NCI-H128 (cell line): ENCODE measurements around the gene OSBPL10.

Source experiments
- DNase-seq: peaks from one replicate; lab custom pipeline; 2025; ENCODE audit not compliant: unreplicated experiment; lab: John Stamatoyannopoulos, UW

OSBPL10 gene

DNA sequence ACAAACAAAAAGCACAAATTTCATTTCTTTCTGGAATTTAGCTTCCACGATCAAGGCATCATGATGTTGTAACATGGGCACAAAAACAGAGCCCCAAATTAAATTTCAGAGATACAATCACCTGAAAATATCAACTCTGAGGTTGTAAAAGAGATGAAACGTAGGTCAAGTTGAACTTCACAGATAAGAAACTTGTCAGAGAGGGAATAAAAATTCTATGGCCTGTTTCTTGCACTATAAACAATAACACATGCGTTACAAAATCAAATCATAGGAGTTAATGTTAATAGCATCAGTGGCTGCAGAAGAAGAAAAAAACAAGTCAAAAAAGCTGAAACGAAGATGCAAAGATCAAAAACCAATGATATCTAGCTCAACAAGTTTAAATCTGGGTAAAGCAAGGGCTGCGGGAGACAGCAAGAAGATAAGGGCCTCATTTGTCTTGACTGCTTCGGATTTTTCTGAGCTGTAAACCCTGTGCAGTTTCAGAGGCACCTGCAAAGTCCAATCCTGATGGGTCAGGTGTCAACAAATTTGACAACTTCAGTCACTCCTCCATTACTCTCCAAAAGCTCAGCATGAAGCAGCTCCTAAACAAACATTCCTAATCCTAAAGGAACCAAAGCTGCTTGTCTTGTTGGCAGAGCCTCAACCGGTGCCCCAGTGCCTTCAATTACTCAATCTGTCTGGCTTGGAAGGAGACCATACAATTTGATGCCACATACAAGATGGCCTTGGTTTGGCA, 228.6 kb downstream of the OSBPL10 start:
- DNase-seq: no peak

DNA sequence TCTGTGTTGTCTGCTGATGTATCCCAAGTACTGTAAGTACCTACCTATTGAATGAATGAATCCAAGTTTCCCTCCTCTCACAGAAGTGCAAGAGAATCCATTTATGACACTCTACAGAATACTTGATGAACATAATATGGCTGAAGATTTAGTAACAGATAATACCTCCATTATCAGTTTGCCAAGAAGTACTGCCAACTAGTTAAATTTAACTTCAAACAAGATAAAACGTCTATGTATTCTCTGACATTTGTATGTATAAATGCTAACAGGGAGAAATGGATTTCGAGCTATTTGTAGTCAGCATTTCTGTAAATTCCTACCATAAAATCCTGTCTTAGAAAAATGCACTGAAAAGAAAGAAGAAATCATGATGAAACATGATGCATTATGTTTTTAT, 230.7 kb downstream of the OSBPL10 start:
- DNase-seq: no peak

DNA sequence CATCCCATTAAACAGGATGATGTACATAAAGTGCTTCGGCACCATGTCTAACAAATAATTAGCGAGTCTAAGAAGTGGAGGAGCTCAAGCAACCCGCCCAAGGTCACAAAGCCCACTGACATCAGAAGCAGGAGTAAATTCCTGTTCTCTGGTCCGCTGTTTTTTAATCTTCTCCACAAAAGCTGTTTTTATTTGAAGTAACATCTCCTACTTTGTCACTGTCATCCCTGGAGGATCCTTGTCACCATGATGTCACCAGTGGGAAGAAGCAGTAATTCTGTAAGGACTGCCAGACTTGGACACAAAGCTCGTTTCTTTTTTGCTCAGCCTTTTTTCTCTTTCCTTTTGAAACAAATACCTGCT, 232.1 kb downstream of the OSBPL10 start:
- DNase-seq: no peak

DNA sequence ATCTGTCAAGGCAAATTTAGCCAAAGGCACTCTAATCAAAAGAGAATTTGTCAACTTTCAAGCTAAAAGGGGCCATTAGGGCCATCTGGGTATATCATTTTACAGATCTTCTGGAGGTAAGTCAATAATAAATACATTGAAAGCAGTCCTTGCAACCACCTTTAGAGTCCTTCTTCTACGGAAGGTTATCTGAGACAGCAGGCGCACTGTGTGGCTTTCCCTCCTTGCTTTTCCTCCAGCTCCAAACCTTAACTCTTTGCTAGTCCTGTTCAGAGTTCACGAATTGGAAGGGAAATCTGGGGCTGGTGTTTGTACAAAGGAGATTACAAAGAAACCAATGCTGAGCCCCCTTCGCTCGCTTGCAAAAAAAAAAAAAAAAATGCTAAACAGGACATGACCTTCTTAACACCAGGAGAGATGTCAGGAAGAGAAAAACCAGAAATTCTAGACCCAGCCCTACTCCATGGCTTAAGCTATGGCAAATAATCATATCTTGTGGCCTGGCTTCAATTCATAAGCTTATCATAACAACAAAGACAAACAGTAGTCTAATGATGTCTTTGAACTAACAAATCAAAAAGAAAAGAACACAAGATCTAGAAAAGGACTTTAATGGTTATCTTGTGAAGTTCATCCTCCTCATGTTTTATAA, 232.7 kb downstream of the OSBPL10 start:
- DNase-seq: no peak

DNA sequence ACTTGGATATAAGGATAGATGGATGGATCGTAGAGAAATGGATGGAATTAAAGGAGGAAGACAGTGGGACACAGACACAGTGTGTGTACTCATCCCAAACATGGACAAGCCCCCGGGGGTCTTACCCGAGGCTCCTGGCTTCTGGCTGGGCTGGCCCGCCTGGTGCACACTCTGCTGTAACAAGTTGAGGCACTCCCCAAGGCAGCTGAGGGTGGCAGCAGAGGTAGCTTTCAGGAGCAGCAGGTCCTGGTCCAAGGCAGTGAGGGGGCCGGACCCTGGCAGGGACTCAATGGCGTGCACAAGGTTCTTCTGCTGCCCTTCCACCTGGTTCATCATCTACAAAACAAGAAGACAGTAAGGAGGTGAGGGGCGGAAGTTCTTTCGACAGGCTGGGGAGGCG, 233.3 kb downstream of the OSBPL10 start:
- no peak for DNase-seq

DNA sequence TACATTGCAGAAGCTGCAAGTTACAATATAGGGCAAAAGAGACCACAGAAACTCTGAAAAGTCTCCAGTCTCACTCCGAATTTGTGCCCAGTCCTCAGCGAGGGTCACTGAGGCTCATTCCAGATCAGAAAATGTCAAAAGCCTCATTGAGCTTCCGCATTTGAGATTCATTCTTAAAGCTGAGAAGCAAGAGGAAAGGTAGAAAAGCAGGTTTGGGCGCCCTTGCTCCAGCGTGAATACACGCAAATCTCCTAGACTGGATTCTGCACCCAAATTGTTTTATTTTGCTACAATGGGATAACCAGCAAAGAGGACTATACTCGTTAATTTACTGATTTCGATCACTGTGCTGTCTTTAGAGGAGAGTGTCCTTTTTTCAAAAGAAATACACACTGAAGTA, 236.1 kb downstream of the OSBPL10 start:
- DNase-seq: no peak

DNA sequence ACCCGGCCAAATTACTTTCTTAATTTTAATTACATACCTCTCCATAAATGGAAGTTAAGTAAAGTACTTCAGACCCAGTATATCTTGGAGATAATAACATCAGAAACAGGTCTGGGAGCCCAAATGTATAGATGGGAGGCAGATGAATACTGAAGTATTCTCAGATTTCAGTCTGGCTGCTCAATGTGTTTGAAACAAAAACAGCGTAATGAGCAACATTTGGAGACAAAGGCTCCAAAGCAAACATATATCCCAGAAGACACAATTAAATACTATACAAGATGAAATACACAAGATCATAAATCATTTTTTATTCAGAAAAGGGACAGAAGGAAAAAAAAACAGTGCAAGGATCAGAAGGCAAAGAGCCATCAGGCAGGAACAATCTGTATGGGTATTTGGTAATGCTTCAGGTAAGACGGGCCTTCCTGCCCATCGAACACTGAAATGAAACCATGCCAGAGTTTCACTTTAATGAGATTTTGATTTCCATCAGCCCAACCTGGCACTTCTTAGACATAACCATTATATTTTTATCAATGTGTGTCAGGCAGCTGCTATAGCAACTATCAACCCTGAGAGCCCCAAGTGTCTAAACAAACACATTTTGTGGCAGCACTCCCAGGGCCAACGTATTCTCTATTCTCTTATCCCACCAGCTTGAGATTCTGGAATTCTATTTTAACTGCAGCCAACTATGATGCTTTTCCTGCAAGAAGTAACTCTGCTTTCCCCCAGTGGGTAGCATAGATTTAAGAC, 237.6 kb downstream of the OSBPL10 start:
- DNase-seq: no peak

DNA sequence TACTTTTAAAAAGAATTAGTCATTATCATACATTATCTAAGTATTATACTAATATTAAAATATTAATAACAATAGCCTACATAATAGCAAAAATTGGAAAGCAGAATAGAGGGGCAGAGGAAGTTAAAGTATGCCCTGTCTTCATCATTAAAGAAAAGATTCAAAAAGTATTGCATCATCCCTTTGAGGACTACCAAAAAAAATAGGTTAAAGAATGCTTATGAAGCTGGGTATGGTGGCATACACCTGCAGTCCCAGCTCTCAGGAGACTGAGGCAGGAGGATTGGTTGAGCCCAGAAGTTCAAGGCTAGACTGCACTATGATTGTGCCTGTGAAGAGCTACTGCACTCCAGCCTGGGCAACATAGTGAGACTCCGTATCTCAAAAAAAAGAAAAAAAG, 240.7 kb downstream of the OSBPL10 start:
- no peak for DNase-seq

DNA sequence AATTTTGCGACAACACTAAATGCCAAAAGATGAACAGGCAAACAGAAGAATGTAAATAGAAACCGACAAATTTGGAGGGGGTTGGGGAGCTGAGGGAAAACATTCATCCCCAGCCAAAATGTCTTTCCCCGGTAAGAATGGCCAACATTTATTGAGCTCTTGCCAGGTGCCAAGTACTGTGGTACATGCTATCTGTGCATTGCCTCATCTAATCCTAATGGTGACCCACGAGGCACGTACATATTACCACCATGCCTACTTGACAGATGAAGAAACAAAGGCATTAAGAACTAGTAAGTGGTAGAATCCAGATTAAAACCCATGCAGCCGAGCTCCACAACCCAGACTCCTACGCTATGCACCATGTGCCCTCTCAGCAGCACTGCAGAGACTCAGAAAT, 242.7 kb downstream of the OSBPL10 start:
- no peak for DNase-seq

DNA sequence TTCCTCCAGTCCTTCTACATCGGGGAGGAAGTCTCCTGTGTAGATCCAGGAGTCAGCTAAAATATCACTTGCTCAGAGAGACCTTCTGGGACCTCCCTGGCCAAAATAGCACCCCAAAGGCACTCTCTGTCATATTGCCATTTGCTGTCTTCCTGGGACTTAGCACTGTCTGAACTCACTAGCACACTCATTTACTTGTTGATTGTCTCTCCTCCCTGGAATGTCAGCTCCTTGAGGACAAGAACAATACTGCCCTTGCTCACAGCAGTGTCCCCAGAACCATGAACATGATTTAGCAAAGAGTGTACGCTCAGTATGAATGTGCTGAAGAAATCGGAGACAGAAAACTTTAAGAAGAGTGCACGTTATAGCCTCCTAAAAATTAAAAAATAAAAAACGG, 245.4 kb downstream of the OSBPL10 start:
- no peak for DNase-seq

DNA sequence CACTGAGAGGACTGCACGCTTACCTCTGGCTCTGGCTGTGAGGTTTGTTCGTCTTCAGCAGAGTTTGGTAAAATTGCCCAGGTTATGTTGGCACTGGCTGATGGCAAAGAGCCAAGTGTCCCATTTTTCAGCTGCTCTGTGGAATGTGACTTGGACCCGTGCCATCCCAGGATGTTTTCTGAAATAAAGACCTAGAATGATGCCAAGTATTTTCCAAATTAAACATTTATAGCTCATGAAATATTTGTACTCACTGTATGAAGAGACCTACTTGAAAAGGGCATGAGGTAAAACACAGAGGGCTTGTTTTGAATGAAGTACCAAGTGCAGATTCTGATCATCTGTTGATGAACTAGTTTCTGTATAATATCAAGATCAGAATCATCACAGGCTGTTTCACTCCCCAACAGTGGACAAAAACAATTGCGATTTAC, 247.8 kb downstream of the OSBPL10 start:
- DNase-seq: peak; percentile 53

DNA sequence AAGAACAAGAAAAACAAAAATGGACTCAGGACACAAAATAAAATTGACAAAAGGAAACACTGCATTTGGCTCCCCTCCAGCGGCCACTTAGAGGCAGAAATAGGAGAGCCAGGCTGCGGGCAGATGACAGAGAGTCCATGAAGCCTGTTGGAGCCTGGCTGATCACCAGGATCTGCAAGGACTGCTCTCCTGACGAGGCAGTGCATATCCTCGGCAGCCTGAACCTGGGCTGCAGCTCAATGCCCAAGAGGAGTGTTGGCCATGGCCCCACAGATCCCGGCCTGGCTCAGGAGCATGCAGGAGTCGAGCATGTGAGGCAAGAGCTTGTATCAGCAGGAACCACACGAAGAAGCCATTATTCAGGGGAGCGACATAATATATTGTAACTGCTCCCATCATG, 248.5 kb downstream of the OSBPL10 start:
- DNase-seq: peak; percentile 53

DNA sequence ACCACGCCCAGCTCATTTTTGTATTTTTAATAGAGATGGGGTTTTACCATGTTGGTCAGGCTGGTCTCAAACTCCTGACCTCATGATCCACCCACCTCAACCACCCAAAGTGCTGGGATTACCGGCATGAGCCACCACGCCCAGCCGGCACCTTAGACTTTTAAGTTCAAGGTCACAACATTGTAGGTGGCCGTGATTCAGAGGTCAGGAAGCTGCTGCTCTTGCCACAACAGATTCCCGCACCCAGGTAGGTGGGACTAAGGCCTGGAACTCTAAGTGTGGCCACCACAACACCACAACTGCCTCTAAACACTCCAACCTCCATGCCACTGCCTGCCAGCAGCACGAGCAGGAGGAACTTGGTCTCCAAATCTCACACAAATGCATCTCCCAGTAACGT, 251.5 kb downstream of the OSBPL10 start:
- no peak for DNase-seq

DNA sequence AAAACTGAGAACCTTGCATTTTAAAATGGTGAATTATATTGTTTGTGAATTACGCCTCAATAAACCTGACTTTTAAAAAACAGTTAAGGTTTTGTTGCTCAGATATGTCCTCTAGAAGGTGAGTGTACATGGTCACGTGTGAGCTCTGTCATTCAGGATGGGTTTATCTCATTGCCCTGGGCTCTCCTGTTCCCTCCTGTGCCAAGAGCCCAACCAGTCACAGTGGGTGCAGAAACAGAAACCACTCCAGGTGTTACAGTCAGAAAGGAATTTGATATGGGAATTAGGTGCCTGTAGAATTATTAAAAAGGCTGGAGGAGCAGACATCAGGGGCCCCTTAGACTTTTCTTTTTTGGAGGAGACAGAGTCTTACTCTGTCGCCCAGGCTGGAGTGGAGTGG, 252.0 kb downstream of the OSBPL10 start:
- no peak for DNase-seq

DNA sequence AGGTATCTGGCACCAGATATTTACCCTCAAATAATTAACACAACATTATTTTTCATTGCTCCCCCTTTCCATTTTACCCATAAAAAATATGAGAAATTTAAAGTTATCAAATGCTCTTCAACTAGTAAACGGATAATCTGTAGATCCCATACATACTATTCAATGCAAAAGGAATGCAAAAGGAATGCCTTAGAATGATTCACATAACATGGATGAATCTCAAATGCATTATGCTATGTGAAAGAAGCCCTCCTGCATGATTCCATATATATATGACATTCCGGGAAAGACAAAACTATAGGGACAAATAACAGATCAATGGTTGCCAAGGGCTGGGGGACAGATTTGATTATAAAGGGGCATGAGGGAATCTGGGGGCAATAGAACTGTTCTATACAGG, 252.7 kb downstream of the OSBPL10 start:
- no peak for DNase-seq

DNA sequence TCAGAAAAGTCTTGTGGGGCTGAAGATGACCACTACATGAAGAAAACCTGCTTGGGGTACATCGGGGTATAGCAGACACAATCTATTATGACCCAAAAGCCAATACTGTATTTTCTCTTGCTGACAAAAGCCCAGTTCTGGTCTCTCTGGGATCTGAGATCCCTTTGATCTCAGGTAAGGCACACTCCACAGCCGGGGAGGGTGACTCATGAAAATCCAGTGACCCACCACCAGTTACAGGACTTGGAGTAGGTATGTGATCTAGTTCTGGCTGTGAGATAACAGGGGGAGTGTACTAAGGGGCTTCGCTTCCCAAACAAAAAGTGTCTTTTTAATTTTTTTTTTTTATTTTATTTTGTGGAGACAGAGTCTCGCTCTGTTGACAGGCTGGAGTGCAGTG, 255.1 kb downstream of the OSBPL10 start:
- DNase-seq: no peak

DNA sequence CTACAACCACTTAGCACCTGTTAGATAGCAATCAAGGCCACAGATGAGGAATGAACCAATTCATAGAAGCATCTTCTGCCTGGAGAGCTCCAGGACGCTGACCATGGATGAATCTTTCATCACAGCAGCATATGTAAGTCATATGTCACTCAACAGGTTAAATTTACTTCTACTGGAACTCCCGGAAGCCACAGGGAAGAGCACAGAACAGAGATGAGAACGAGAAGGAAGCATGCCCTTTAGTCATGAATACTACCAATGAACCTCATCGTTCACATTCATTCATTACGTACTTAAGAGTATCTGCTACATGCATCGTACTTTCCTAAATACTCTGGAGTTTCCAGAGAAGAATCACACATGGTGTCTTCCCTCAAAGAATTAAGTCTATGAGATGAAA, 255.5 kb downstream of the OSBPL10 start:
- no peak for DNase-seq

DNA sequence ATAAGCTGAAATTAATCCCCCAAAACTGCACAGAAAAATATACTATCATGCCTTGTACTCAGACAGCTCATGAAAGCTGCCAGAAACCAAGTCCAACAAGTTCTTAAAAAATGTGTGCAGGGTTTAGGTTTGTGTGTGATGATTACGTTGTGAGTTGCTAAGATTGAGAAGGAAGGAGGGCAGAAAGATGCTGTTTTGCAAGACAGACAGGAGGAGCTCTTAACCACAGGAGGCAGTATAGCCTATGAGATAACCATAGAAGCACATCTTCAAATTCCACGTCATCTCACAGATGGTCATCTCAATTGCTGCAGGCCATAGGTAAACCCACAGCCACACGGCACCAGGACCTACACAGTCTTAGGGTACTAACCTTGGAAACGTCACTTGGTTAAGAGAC, 256.4 kb downstream of the OSBPL10 start:
- no peak for DNase-seq

DNA sequence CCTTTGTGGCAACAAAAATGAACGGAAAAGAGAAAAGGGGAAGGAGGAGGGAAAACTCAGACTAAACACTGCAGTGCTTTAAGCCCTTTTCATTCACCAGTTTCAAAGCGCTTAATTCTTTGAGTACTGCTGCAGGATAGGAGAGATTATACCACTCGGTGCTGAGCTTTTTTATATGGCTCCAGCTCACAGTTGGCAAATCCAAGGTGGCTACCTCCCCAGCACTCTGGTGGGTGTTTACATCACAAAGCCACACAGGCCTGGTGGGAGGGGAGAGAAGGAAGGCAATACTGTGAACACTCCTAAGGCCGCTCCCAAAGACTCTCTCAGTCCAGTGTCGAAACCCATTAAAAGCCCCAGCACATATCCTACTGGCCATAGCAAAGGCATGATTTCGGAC, 256.9 kb downstream of the OSBPL10 start:
- no peak for DNase-seq

DNA sequence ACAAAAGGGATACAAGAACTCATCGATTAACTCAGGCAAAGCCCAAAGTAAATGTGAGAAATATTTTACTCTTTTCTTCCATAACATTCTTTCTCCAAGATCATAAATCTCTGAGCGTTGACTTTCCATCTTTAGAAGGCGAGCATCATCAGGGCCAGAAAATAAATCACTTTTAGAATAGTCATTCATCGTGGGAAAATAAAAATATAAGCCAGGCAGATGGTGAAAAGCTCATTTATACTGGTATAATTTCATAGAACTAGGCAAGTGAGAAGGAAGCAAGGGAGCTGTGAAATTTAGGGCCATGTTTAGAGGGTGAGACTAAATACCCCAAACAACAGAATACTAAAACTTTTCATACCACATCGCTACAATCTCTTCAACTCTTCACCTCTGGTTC, 257.4 kb downstream of the OSBPL10 start:
- DNase-seq: no peak

DNA sequence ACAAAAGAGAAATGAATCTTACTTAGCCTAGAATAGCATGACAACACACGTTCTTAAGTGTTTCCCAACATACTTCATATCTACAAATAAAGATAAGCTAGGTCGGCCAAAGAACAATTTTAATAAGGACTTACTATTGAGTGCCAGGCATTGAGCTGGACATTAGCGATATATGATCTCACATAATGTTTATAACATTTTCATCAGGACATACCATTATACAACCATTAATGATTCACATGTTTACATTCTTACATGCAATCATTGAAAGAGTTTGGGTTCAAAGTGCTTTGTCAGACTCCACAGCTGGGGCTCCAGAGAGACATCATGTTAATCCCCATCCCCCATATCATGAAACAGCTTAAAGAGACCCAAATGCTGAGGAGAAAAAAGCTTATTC, 259.4 kb downstream of the OSBPL10 start:
- no peak for DNase-seq
